ENCODE results near the gene FGF18. TPM values are rescaled to one million over a fixed set of nuclear protein-coding genes. Genes with fewer than 3 reads are reported as not detected.
A peak's percentile ranks its signal among the peaks of the same experiment; 100 is the strongest.

Gene FGF18
- total and polyA plus RNA-seq, 9 of the 15 experiments (the other 6 are each of a cell fraction or from before 2014, with no cell fraction given) = 0.05 to 0.18 (median 0.11) TPM; not detected in 6

DNA sequence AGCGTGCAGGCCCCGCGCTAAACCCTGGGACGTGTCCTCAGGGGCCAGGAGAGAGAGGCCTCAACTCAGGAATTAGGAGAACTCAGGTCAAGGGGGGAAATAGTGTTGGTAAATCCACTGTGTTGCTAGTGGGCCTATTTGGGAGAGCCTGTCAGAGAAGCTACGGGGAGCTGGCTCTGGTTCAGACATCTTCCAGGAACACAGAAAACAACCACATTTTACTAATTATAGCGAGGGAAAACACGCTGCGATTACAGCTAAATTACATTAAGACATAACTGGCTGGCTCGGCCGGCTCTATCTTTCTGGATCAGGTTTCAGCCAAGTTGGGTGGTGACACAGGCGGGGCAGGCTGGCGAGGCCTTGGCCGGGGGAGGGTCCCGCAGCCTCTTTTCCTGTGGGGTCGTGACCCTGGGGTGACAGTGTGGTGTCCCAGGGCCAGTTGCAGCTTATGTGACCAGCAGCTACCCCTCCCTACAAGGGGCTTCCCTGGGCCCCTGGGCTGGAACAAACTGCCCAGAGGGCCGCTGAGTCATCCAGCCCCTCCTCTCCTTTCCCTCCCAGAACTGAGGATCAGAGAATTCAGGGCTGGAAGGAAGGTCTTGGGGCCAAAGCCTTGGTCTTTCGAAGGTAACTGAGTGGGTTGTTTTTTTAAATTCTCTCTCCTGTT, 75.1 kb downstream of the FGF18 start (continued):
- TF ChIP-seq, protein P1, sequence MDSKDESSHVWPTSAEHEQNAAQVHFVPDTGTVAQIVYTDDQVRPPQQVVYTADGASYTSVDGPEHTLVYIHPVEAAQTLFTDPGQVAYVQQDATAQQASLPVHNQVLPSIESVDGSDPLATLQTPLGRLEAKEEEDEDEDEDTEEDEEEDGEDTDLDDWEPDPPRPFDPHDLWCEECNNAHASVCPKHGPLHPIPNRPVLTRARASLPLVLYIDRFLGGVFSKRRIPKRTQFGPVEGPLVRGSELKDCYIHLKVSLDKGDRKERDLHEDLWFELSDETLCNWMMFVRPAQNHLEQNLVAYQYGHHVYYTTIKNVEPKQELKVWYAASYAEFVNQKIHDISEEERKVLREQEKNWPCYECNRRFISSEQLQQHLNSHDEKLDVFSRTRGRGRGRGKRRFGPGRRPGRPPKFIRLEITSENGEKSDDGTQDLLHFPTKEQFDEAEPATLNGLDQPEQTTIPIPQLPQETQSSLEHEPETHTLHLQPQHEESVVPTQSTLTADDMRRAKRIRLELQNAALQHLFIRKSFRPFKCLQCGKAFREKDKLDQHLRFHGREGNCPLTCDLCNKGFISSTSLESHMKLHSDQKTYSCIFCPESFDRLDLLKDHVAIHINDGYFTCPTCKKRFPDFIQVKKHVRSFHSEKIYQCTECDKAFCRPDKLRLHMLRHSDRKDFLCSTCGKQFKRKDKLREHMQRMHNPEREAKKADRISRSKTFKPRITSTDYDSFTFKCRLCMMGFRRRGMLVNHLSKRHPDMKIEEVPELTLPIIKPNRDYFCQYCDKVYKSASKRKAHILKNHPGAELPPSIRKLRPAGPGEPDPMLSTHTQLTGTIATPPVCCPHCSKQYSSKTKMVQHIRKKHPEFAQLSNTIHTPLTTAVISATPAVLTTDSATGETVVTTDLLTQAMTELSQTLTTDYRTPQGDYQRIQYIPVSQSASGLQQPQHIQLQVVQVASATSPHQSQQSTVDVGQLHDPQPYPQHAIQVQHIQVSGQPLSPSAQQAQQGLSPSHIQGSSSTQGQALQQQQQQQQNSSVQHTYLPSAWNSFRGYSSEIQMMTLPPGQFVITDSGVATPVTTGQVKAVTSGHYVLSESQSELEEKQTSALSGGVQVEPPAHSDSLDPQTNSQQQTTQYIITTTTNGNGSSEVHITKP (IDR thresholded peaks at IDR 0.05; ENCODE audit: partially characterized antibody) = peak; percentile 66
- TF ChIP-seq, protein P2, sequence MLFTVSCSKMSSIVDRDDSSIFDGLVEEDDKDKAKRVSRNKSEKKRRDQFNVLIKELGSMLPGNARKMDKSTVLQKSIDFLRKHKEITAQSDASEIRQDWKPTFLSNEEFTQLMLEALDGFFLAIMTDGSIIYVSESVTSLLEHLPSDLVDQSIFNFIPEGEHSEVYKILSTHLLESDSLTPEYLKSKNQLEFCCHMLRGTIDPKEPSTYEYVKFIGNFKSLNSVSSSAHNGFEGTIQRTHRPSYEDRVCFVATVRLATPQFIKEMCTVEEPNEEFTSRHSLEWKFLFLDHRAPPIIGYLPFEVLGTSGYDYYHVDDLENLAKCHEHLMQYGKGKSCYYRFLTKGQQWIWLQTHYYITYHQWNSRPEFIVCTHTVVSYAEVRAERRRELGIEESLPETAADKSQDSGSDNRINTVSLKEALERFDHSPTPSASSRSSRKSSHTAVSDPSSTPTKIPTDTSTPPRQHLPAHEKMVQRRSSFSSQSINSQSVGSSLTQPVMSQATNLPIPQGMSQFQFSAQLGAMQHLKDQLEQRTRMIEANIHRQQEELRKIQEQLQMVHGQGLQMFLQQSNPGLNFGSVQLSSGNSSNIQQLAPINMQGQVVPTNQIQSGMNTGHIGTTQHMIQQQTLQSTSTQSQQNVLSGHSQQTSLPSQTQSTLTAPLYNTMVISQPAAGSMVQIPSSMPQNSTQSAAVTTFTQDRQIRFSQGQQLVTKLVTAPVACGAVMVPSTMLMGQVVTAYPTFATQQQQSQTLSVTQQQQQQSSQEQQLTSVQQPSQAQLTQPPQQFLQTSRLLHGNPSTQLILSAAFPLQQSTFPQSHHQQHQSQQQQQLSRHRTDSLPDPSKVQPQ (CRISPR knock-in tag; IDR thresholded peaks at IDR 0.05; ENCODE audit: borderline replicate concordance) = no peak
- TF ChIP-seq JUN (IDR thresholded peaks at IDR 0.05; ENCODE audit: borderline replicate concordance, low read depth, low read length) (peak; percentile 89; the same call in 1 of the 2 replicates), JUN (CRISPR knock-in tag; IDR thresholded peaks at IDR 0.05; ENCODE audit: borderline replicate concordance) (no peak), ZNF316 (IDR thresholded peaks at IDR 0.05) (peak; percentile 93)
- TF ChIP-seq, protein P3, sequence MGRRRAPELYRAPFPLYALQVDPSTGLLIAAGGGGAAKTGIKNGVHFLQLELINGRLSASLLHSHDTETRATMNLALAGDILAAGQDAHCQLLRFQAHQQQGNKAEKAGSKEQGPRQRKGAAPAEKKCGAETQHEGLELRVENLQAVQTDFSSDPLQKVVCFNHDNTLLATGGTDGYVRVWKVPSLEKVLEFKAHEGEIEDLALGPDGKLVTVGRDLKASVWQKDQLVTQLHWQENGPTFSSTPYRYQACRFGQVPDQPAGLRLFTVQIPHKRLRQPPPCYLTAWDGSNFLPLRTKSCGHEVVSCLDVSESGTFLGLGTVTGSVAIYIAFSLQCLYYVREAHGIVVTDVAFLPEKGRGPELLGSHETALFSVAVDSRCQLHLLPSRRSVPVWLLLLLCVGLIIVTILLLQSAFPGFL (CRISPR knock-in tag; IDR thresholded peaks at IDR 0.05) = 0 out of 2 replicates have a peak, but pooled peaks have one; percentile 35
- TF ChIP-seq, protein P4, sequence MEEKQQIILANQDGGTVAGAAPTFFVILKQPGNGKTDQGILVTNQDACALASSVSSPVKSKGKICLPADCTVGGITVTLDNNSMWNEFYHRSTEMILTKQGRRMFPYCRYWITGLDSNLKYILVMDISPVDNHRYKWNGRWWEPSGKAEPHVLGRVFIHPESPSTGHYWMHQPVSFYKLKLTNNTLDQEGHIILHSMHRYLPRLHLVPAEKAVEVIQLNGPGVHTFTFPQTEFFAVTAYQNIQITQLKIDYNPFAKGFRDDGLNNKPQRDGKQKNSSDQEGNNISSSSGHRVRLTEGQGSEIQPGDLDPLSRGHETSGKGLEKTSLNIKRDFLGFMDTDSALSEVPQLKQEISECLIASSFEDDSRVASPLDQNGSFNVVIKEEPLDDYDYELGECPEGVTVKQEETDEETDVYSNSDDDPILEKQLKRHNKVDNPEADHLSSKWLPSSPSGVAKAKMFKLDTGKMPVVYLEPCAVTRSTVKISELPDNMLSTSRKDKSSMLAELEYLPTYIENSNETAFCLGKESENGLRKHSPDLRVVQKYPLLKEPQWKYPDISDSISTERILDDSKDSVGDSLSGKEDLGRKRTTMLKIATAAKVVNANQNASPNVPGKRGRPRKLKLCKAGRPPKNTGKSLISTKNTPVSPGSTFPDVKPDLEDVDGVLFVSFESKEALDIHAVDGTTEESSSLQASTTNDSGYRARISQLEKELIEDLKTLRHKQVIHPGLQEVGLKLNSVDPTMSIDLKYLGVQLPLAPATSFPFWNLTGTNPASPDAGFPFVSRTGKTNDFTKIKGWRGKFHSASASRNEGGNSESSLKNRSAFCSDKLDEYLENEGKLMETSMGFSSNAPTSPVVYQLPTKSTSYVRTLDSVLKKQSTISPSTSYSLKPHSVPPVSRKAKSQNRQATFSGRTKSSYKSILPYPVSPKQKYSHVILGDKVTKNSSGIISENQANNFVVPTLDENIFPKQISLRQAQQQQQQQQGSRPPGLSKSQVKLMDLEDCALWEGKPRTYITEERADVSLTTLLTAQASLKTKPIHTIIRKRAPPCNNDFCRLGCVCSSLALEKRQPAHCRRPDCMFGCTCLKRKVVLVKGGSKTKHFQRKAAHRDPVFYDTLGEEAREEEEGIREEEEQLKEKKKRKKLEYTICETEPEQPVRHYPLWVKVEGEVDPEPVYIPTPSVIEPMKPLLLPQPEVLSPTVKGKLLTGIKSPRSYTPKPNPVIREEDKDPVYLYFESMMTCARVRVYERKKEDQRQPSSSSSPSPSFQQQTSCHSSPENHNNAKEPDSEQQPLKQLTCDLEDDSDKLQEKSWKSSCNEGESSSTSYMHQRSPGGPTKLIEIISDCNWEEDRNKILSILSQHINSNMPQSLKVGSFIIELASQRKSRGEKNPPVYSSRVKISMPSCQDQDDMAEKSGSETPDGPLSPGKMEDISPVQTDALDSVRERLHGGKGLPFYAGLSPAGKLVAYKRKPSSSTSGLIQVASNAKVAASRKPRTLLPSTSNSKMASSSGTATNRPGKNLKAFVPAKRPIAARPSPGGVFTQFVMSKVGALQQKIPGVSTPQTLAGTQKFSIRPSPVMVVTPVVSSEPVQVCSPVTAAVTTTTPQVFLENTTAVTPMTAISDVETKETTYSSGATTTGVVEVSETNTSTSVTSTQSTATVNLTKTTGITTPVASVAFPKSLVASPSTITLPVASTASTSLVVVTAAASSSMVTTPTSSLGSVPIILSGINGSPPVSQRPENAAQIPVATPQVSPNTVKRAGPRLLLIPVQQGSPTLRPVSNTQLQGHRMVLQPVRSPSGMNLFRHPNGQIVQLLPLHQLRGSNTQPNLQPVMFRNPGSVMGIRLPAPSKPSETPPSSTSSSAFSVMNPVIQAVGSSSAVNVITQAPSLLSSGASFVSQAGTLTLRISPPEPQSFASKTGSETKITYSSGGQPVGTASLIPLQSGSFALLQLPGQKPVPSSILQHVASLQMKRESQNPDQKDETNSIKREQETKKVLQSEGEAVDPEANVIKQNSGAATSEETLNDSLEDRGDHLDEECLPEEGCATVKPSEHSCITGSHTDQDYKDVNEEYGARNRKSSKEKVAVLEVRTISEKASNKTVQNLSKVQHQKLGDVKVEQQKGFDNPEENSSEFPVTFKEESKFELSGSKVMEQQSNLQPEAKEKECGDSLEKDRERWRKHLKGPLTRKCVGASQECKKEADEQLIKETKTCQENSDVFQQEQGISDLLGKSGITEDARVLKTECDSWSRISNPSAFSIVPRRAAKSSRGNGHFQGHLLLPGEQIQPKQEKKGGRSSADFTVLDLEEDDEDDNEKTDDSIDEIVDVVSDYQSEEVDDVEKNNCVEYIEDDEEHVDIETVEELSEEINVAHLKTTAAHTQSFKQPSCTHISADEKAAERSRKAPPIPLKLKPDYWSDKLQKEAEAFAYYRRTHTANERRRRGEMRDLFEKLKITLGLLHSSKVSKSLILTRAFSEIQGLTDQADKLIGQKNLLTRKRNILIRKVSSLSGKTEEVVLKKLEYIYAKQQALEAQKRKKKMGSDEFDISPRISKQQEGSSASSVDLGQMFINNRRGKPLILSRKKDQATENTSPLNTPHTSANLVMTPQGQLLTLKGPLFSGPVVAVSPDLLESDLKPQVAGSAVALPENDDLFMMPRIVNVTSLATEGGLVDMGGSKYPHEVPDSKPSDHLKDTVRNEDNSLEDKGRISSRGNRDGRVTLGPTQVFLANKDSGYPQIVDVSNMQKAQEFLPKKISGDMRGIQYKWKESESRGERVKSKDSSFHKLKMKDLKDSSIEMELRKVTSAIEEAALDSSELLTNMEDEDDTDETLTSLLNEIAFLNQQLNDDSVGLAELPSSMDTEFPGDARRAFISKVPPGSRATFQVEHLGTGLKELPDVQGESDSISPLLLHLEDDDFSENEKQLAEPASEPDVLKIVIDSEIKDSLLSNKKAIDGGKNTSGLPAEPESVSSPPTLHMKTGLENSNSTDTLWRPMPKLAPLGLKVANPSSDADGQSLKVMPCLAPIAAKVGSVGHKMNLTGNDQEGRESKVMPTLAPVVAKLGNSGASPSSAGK (IDR thresholded peaks at IDR 0.05) = peak; percentile 63
